ENCODE results near the gene GPANK1. TPM values are rescaled to one million over a fixed set of nuclear protein-coding genes. Genes with fewer than 3 reads are reported as not detected.

GPANK1 gene
- total RNA-seq: 10.1 and 10.3 TPM in 2 replicates

DNA sequence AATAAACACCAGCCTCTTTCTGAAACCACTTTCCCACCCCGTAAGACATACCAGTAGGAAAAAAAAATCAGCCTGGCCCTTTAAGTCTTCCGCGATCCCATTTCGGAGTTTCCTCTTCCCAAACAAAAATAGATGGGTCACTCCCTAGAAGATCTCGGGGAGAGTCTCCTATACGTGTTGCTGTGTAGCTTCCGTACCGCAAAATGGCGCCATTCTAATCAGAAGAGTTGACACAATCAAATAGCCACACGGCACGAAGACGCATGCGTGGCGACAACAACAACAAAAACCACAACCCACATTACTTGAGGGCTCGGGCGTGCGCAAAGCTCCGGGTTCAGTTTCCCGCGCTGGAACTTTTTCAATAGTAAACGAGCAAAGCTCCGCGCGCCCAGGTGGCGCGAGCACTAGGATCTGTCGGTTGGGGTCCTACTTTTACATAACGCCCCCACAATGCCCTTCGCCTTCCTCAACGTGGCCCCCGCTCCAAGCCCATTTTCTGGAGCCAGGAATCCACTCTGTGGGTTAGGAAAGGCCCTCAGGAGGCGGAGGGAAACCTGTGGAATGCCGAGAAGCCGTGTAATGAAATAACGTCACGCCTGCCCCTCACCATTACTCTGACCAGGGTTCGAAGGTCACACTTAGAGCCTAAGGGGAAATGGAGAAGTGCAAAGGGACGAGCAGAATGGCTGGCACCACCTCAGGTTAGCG lies at the start of gene GPANK1:
GPANK1 (minus strand) TSS at position 208 of the 711 bp plus-strand sequence. CDS start 519 bp downstream, outside the sequence.

GRCh38 chr6:31706599-31706998 lies 41.8 kb upstream of the GPANK1 start, which contains the start of gene LY6G6F:
LY6G6F (plus strand) TSS chr6:31706866; CDS start chr6:31706907, 41 bp downstream.

DNA sequence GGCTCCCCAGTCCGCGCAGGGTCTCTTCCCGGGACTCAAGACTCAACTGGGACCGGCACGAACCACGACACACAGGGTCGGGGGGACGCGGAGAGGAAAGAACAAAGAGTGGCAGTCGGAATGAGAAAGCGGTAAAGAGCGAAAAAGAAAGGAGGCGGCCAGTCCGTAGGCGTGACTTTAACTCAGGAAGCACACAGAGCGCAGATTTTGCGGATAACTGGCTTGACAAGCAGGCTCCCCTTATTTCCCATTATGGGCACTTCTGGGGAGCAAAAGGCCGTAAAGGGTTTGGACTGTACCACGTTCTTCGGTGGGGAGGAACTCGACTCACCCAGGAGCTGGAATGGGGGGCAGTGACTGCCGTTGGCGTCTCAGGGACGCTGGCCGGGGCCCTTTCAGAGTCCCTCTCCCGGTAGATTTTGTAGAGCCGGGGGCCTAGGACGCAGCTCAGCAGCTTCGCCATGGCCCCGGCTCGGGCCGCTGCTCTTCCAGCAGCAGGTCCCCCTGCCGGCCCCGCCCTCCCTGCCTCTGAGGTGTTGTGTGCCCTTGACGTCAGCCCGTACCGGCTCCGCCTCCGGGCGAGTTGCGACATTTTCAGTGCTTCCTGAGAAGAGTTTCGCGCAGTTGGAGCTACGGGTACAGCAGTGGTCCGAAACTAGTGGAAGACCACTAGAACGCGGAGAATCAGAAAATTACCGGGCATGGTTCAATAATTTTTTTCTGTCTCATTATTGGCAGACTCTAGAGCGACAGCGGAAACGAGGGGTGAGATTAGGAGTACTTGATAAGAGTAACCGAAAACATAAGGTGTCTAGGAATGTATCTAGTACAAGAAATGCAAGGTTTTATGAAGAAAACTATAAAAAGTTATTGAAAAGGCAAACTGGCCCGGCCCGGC lies 38.3 kb upstream of the GPANK1 start, which contains the start of gene ABHD16A:
ABHD16A (minus strand) TSS at position 506 of the 898 bp plus-strand sequence; CDS start at position 463, 43 bp downstream.

DNA sequence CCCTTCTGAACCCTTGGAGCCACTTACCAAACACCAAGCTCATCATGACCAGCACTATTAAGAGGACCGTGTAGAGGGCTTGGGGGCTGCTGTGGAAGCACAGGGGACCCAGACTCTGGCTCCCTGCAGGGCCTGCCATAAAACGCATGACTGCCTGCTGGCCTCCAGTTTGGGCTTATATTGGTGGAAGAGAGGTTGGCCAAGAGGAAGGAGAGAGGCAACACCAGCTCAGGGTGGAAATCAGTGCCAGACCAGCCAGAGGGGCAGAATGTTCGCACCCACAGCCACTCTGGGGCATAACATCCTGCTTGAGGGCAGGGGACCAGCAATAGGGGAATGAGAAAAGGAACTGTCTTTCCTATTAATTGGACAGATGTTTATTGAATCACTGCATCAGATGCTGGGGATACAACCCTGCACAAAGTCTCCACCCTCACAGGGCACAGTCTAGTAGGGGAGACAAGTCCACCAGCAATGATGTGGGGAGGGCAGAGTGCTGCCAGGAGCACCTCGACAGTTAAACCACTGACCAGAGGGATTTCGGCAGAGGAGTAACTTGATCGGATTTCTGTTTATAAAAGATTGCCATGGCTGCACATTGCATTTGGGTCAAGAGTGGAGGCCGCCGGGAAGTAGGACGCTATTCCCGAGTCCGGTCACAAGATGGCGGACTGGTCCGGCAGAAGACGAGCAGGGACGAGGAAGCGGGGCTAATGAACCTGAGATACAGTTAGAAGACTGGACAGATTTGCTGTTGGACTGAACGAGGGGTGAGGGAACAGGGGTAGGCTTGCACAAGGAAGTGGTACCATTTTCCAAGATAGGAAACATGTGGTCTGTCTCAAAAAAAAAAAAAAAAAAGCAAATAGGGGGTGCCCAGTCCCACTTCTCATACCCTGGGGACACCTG lies 15.7 kb upstream of the GPANK1 start, which contains the start of gene LY6G5C:
LY6G5C (minus strand) TSS at position 842 of the 909 bp plus-strand sequence; CDS start at position 148, 694 bp downstream.

GRCh38 chr6:31669676-31670075 lies 4.9 kb upstream of the GPANK1 start, which contains the start of gene LY6G5B:
LY6G5B (plus strand) TSS chr6:31669976; CDS start chr6:31670951, 975 bp downstream.

GRCh38 chr6:31665501-31666336 lies 922 bp upstream of the GPANK1 start, which contains the start of gene CSNK2B:
CSNK2B (plus strand) TSS chr6:31666080; CDS start chr6:31666832, 752 bp downstream.

DNA sequence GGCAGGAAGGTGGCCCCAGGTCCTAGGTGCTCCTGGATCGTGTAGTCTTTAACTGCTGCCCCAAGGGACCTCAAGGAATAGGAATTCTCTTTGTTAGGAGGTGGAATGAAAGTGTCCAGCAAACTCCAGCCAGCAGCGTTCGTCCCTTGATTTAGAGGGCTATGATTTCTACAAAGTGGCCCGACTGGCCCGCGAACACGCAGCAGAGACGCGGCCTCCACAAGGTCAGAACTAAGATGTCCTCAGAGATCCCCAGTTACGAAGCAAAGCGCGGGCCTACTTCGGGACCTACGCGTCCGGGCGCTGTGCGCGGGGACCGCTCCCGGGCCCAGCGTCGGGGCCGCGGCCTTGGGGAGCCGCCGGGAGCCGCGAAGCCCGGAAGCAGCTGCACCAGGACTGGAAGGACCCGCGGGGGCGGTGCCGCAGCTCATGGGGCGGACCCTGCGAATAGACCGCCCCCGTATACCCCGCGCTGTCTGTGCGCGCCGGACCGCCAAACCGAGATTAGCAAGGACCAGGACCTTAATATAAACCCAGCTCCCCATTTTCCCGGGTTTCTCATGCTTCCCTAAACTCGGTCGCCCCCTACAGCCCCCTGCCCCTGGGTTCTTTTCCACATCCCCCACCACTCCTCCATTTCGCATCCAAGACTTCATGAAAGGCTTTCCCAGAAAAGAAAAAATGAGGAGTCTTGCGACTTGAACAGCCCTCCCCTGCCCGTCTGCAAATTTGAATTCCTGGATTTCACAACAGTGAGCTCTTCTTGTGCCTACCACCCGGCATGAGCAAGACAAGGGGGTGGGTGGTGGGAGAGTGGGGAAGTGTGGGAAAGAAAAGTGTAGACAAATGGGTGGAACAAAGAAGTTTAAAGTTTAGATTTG lies 4.2 kb downstream of the GPANK1 start, which contains the start of gene C6orf47:
C6orf47 (minus strand) TSS at position 398 of the 881 bp plus-strand sequence. CDS start 831 bp downstream, outside the sequence.

DNA sequence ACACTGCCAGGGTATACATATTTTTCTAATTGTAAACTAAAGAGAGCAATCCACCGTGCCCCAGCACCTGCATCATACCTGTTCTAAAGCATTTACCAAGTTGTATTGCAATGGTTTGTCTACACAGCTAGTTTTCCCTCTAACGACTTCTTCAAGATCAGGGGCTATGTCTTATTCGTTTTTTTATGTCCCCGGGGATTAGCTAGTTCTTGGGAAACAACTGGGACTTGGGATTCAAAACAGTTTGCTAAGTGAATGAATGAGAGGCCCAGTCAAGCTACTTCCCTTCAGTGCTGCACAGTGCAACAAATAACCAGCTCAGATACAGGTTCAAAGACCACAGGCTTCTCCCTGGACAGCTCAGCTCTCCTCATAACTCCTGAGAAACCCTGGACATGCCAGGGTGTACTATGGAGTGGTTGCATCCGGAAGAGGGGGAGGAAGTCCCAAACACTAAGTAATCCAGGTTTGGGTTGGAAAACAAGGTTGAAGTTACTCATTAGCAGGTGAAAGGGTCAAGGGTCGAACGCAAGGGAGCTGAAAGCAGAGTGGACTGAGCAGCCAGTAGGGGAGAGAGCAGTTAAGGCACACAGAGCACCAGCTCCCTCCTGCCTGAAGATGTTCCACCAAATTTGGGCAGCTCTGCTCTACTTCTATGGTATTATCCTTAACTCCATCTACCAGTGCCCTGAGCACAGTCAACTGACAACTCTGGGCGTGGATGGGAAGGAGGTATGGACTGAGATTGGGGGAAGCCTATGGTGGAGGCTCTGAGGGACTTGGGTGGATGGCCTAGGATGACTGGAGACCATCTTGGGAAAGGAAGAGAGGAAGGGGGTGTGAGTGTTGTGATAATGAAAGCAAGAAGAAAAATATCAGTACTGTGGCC lies 9.2 kb downstream of the GPANK1 start, which contains the start of gene APOM:
APOM (plus strand) TSS at position 546 of the 889 bp plus-strand sequence; CDS start at position 619, 73 bp downstream.

DNA sequence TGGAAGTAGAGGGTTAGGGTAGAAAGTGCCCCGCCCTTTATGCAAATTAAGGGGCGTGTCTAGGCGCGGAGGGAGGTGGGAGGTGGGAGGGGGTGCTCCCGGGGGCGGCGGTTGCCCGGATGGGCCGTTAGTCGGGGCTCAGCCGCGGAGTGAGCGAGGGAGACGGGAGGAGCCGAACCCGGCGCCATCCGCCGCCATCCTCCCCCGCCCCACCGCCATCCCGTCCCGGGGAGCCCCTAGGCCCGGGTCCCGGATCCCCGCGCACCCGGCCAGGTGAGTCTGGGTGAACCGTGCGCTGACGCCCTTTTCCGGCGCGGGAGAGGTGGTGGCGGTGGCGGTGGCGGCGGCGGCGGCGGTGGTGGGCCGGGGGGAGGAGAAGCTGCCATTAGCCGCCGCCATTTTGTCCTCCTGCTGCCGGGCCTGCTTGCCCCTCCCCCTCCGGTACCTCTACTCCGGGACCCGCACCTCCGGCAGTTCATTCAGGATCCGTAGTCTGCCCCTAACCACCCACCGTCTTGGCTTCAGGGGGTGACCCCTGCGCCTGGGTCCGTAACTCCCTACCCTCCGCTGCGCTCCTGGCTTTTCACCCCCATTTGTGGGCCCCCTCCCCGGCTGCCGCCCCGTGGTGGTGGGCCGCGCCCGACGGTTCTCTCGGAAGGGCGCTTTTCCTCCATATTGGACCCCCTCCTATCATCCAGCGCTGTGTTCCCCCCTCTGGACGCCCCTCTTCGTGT lies 44.0 kb downstream of the GPANK1 start, which contains the start of gene PRRC2A:
PRRC2A (plus strand) TSS at position 130 of the 734 bp plus-strand sequence. CDS start 2,075 bp downstream, outside the sequence.

GRCh38 chr6:31614684-31615578 lies 49.9 kb downstream of the GPANK1 start, which contains the start of gene AIF1:
AIF1 (plus strand) TSS chr6:31615234; CDS start chr6:31615330, 96 bp downstream.

Other genes with a start within 250 kb of the GPANK1 start
- gene MICB, start 166.9 kb downstream of the GPANK1 start, total RNA-seq: 6.5 and 9.6 TPM in 2 replicates
- not detected in 2 replicates for gene MCCD1, start 136.0 kb downstream of the GPANK1 start, total RNA-seq
- 222 and 273 TPM in 2 replicates for gene DDX39B, start 123.0 kb downstream of the GPANK1 start, total RNA-seq
- 2.6 and 3.3 TPM in 2 replicates for gene ATP6V1G2, start 118.4 kb downstream of the GPANK1 start, total RNA-seq
- gene NFKBIL1, start 117.4 kb downstream of the GPANK1 start, total RNA-seq: 12.0 and 23.5 TPM in 2 replicates
- not detected in 2 replicates for gene LTA, start 92.7 kb downstream of the GPANK1 start, total RNA-seq
- under 0.01 TPM in 1 of 2 replicates, not detected in the other for gene TNF, start 89.4 kb downstream of the GPANK1 start, total RNA-seq
- not detected in 2 replicates for gene LTB, start 82.6 kb downstream of the GPANK1 start, total RNA-seq
- gene LST1, start 78.7 kb downstream of the GPANK1 start, total RNA-seq: not detected in 2 replicates
- not detected in 2 replicates for gene NCR3, start 72.0 kb downstream of the GPANK1 start, total RNA-seq
- gene AIF1, start 49.8 kb downstream of the GPANK1 start, total RNA-seq: not detected in 2 replicates
- gene PRRC2A, start 44.3 kb downstream of the GPANK1 start, total RNA-seq: 29.1 and 76.5 TPM in 2 replicates
- 116 and 226 TPM in 2 replicates for gene BAG6, start 12.3 kb downstream of the GPANK1 start, total RNA-seq
- gene APOM, start 9.1 kb downstream of the GPANK1 start, total RNA-seq: 0.60 and 0.89 TPM in 2 replicates
- gene C6orf47, start 4.2 kb downstream of the GPANK1 start, total RNA-seq: 16.6 and 22.0 TPM in 2 replicates
- 73.6 and 90.3 TPM in 2 replicates for gene CSNK2B, start 1.1 kb upstream of the GPANK1 start, total RNA-seq
- gene LY6G5B, start 5.0 kb upstream of the GPANK1 start, total RNA-seq: 2.9 and 3.0 TPM in 2 replicates
- 0.51 and 0.59 TPM in 2 replicates for gene LY6G5C, start 16.1 kb upstream of the GPANK1 start, total RNA-seq
- gene ABHD16A, start 38.3 kb upstream of the GPANK1 start, total RNA-seq: 38.6 and 56.1 TPM in 2 replicates
- gene LY6G6F, start 41.9 kb upstream of the GPANK1 start, total RNA-seq: not detected in 2 replicates
- not detected in 2 replicates for gene LY6G6D, start 50.4 kb upstream of the GPANK1 start, total RNA-seq
- gene LY6G6C, start 56.7 kb upstream of the GPANK1 start, total RNA-seq: not detected in 2 replicates
- gene MPIG6B, start 58.4 kb upstream of the GPANK1 start, total RNA-seq: not detected in 2 replicates
- 54.9 and 59.1 TPM in 2 replicates for gene DDAH2, start 64.3 kb upstream of the GPANK1 start, total RNA-seq
- 514 and 620 TPM in 2 replicates for gene CLIC1, start 71.5 kb upstream of the GPANK1 start, total RNA-seq
- gene MSH5, start 75.0 kb upstream of the GPANK1 start, total RNA-seq: 3.6 and 10.9 TPM in 2 replicates
- gene SAPCD1, start 97.7 kb upstream of the GPANK1 start, total RNA-seq: 1.2 TPM in 2 replicates
- 0.09 TPM in 1 of 2 replicates, not detected in the other for gene VWA7, start 112.3 kb upstream of the GPANK1 start, total RNA-seq
- gene VARS1, start 130.8 kb upstream of the GPANK1 start, total RNA-seq: 67.4 and 123 TPM in 2 replicates
- gene LSM2, start 142.0 kb upstream of the GPANK1 start, total RNA-seq: 17.2 and 18.4 TPM in 2 replicates
- 1.2 and 2.1 TPM in 2 replicates for gene HSPA1L, start 150.3 kb upstream of the GPANK1 start, total RNA-seq
- 73.6 and 99.1 TPM in 2 replicates for gene HSPA1A, start 150.5 kb upstream of the GPANK1 start, total RNA-seq
- gene HSPA1B, start 162.7 kb upstream of the GPANK1 start, total RNA-seq: 84.9 and 117 TPM in 2 replicates
- 72.0 and 133 TPM in 2 replicates for gene NEU1, start 197.8 kb upstream of the GPANK1 start, total RNA-seq
- 0.05 and 0.30 TPM in 2 replicates for gene SLC44A4, start 214.0 kb upstream of the GPANK1 start, total RNA-seq
- gene EHMT2, start 232.7 kb upstream of the GPANK1 start, total RNA-seq: 51.1 and 57.6 TPM in 2 replicates
- 3.6 and 4.7 TPM in 2 replicates for gene ZBTB12, start 237.1 kb upstream of the GPANK1 start, total RNA-seq

Measured in smooth muscle cell of the umbilical artery (primary cell).